ENCODE data around the gene GSTT2B.
"Not testable (repeated sequence)": the region's sequence is repeated elsewhere in the genome, so short reads cannot be mapped to it uniquely, and the experiment has no call there.

Gene GSTT2B

GRCh38 chr22:23966094-23966493 lies 5.1 kb upstream of the GSTT2B start:
- H3K9me3 ChIP-seq (ENCODE audit: control insufficient read depth, low read length); H3K27ac ChIP-seq (ENCODE audit: low read depth, low read length, severe bottlenecking); H3K4me3 ChIP-seq (ENCODE audit: extremely low read depth, insufficient read depth, low read length, poor library complexity, severe bottlenecking); H3K4me1 ChIP-seq (ENCODE audit: control insufficient read depth, insufficient read depth, low read length, poor library complexity, severe bottlenecking): not testable (repeated sequence)
- no CpG with 5 or more reads among the region's 18 CpGs for WGBS, 2 experiments (ENCODE audit: insufficient coverage in 2 of 2)
- H3K36me3 ChIP-seq (ENCODE audit: control insufficient read depth, insufficient read depth, low read length): peaks cover 21% of the 10 kb centered on the region

GRCh38 chr22:23956301-23956900 lies 4.6 kb downstream of the GSTT2B start:
- H3K9me3 ChIP-seq (ENCODE audit: control insufficient read depth, low read length); H3K4me1 ChIP-seq (ENCODE audit: control insufficient read depth, insufficient read depth, low read length, poor library complexity, severe bottlenecking); H3K36me3 ChIP-seq (ENCODE audit: control insufficient read depth, insufficient read depth, low read length); H3K4me3 ChIP-seq (ENCODE audit: extremely low read depth, insufficient read depth, low read length, poor library complexity, severe bottlenecking); H3K27ac ChIP-seq (ENCODE audit: low read depth, low read length, severe bottlenecking): not testable (repeated sequence)
- 4 to 24% methylated on average over 5 of the region's 12 CpGs for WGBS, 2 experiments (ENCODE audit: insufficient coverage in 2 of 2)

- 33 to 40% methylated on average over 1 to 2 of the region's 8 CpGs for WGBS, 2 experiments (ENCODE audit: insufficient coverage in 2 of 2)
- H3K9me3 ChIP-seq (ENCODE audit: control insufficient read depth, low read length); H3K4me1 ChIP-seq (ENCODE audit: control insufficient read depth, insufficient read depth, low read length, poor library complexity, severe bottlenecking); H3K27ac ChIP-seq (ENCODE audit: low read depth, low read length, severe bottlenecking); H3K4me3 ChIP-seq (ENCODE audit: extremely low read depth, insufficient read depth, low read length, poor library complexity, severe bottlenecking); H3K36me3 ChIP-seq (ENCODE audit: control insufficient read depth, insufficient read depth, low read length): not testable (repeated sequence)
Measured at GRCh38 chr22:23955886-23956285, 5.1 kb downstream of the GSTT2B start.

GRCh38 chr22:23954991-23955305 lies 6.0 kb downstream of the GSTT2B start:
- H3K9me3 ChIP-seq (ENCODE audit: control insufficient read depth, low read length); H3K36me3 ChIP-seq (ENCODE audit: control insufficient read depth, insufficient read depth, low read length); H3K27ac ChIP-seq (ENCODE audit: low read depth, low read length, severe bottlenecking); H3K4me3 ChIP-seq (ENCODE audit: extremely low read depth, insufficient read depth, low read length, poor library complexity, severe bottlenecking); H3K4me1 ChIP-seq (ENCODE audit: control insufficient read depth, insufficient read depth, low read length, poor library complexity, severe bottlenecking): not testable (repeated sequence)
- 74 to 83% methylated on average over 2 to 3 of the region's 6 CpGs for WGBS, 2 experiments (ENCODE audit: insufficient coverage in 2 of 2)

GRCh38 chr22:23954193-23954990 lies 6.6 kb downstream of the GSTT2B start:
- H3K27ac ChIP-seq (ENCODE audit: low read depth, low read length, severe bottlenecking); H3K36me3 ChIP-seq (ENCODE audit: control insufficient read depth, insufficient read depth, low read length); H3K4me3 ChIP-seq (ENCODE audit: extremely low read depth, insufficient read depth, low read length, poor library complexity, severe bottlenecking); H3K4me1 ChIP-seq (ENCODE audit: control insufficient read depth, insufficient read depth, low read length, poor library complexity, severe bottlenecking); H3K9me3 ChIP-seq (ENCODE audit: control insufficient read depth, low read length): not testable (repeated sequence)
- 78 to 85% methylated on average over 8 of the region's 8 CpGs for WGBS, 2 experiments (ENCODE audit: insufficient coverage in 2 of 2)

GRCh38 chr22:23953485-23953884 lies 7.5 kb downstream of the GSTT2B start:
- not testable (repeated sequence) for H3K4me1 ChIP-seq (ENCODE audit: control insufficient read depth, insufficient read depth, low read length, poor library complexity, severe bottlenecking); H3K4me3 ChIP-seq (ENCODE audit: extremely low read depth, insufficient read depth, low read length, poor library complexity, severe bottlenecking); H3K36me3 ChIP-seq (ENCODE audit: control insufficient read depth, insufficient read depth, low read length); H3K9me3 ChIP-seq (ENCODE audit: control insufficient read depth, low read length); H3K27ac ChIP-seq (ENCODE audit: low read depth, low read length, severe bottlenecking)
- 80% methylated on average over 1 of the region's 4 CpGs; no CpG with 5 or more reads in 1 of the 2 experiments for WGBS, 2 experiments (ENCODE audit: insufficient coverage in 2 of 2)

- 75 to 92% methylated on average over 5 to 7 of the region's 11 CpGs for WGBS, 2 experiments (ENCODE audit: insufficient coverage in 2 of 2)
- H3K4me1 ChIP-seq (ENCODE audit: control insufficient read depth, insufficient read depth, low read length, poor library complexity, severe bottlenecking); H3K4me3 ChIP-seq (ENCODE audit: extremely low read depth, insufficient read depth, low read length, poor library complexity, severe bottlenecking); H3K36me3 ChIP-seq (ENCODE audit: control insufficient read depth, insufficient read depth, low read length); H3K9me3 ChIP-seq (ENCODE audit: control insufficient read depth, low read length); H3K27ac ChIP-seq (ENCODE audit: low read depth, low read length, severe bottlenecking): not testable (repeated sequence)
Measured at GRCh38 chr22:23952794-23953405, 8.1 kb downstream of the GSTT2B start.

- not testable (repeated sequence) for H3K4me1 ChIP-seq (ENCODE audit: control insufficient read depth, insufficient read depth, low read length, poor library complexity, severe bottlenecking); H3K36me3 ChIP-seq (ENCODE audit: control insufficient read depth, insufficient read depth, low read length); H3K27ac ChIP-seq (ENCODE audit: low read depth, low read length, severe bottlenecking); H3K4me3 ChIP-seq (ENCODE audit: extremely low read depth, insufficient read depth, low read length, poor library complexity, severe bottlenecking); H3K9me3 ChIP-seq (ENCODE audit: control insufficient read depth, low read length)
- WGBS, 2 experiments (ENCODE audit: insufficient coverage in 2 of 2): 100% methylated on average over 1 of the region's 2 CpGs; no CpG with 5 or more reads in 1 of the 2 experiments
Measured at GRCh38 chr22:23951383-23951782, 9.6 kb downstream of the GSTT2B start.

GRCh38 chr22:23949764-23950163 lies 11.2 kb downstream of the GSTT2B start:
- 78 to 89% methylated on average over 3 of the region's 18 CpGs for WGBS, 2 experiments (ENCODE audit: insufficient coverage in 2 of 2)

GRCh38 chr22:23947391-23947790 lies 13.6 kb downstream of the GSTT2B start:
- H3K4me3 ChIP-seq (ENCODE audit: extremely low read depth, insufficient read depth, low read length, poor library complexity, severe bottlenecking); H3K4me1 ChIP-seq (ENCODE audit: control insufficient read depth, insufficient read depth, low read length, poor library complexity, severe bottlenecking); H3K36me3 ChIP-seq (ENCODE audit: control insufficient read depth, insufficient read depth, low read length); H3K9me3 ChIP-seq (ENCODE audit: control insufficient read depth, low read length); H3K27ac ChIP-seq (ENCODE audit: low read depth, low read length, severe bottlenecking): not testable (repeated sequence)
- WGBS, 2 experiments (ENCODE audit: insufficient coverage in 2 of 2): no CpG with 5 or more reads among the region's 3 CpGs

More at GRCh38 chr22:23949764-23950163, 11.2 kb downstream of the GSTT2B start:
- not testable (repeated sequence) for H3K9me3 ChIP-seq (ENCODE audit: control insufficient read depth, low read length); H3K4me1 ChIP-seq (ENCODE audit: control insufficient read depth, insufficient read depth, low read length, poor library complexity, severe bottlenecking); H3K4me3 ChIP-seq (ENCODE audit: extremely low read depth, insufficient read depth, low read length, poor library complexity, severe bottlenecking); H3K36me3 ChIP-seq (ENCODE audit: control insufficient read depth, insufficient read depth, low read length); H3K27ac ChIP-seq (ENCODE audit: low read depth, low read length, severe bottlenecking)

- H3K4me1 ChIP-seq (ENCODE audit: control insufficient read depth, insufficient read depth, low read length, poor library complexity, severe bottlenecking); H3K4me3 ChIP-seq (ENCODE audit: extremely low read depth, insufficient read depth, low read length, poor library complexity, severe bottlenecking); H3K36me3 ChIP-seq (ENCODE audit: control insufficient read depth, insufficient read depth, low read length); H3K27ac ChIP-seq (ENCODE audit: low read depth, low read length, severe bottlenecking); H3K9me3 ChIP-seq (ENCODE audit: control insufficient read depth, low read length): not testable (repeated sequence)
- WGBS, 2 experiments (ENCODE audit: insufficient coverage in 2 of 2): no CpG with 5 or more reads among the region's 14 CpGs
Measured at GRCh38 chr22:23940166-23940565, 20.8 kb downstream of the GSTT2B start.
